Kidney (tissue), 14 donors: Measurements from ENCODE around the gene TOR1A. TPM values are rescaled to one million over a fixed set of nuclear protein-coding genes. Genes with fewer than 3 reads are reported as not detected.

ENCODE experiments used
- DNase-seq, 5 donors: peaks; one replicate each; pipeline ENCODE4 v3.0.0-alpha.2; 2013 to 2020
- FAIRE-seq: peaks from 2 replicates; lab custom pipeline; 2012; peaks lifted over from hg19 to GRCh38; lab: Jason Lieb, UNC
- H3K27ac ChIP-seq, 2 donors: one replicate each; pipeline ENCODE4 v1.7.0; 2013; ENCODE audit warnings: low read depth in 2 of 2, low read length in 2 of 2, inconsistent platforms in 1 of 2
- H3K27me3 ChIP-seq: one replicate; pipeline ENCODE4 v1.7.1; 2013; ENCODE audit warnings: low read length, inconsistent platforms; ENCODE audit not compliant: control insufficient read depth, insufficient read depth
- H3K36me3 ChIP-seq, 3 donors: one replicate each; pipeline versions ENCODE4 v1.7.0 to v1.7.1; 2013; ENCODE audit warnings: low read length in 3 of 3, control low read depth in 1 of 3, inconsistent platforms in 1 of 3; ENCODE audit not compliant: insufficient read depth in 3 of 3, control insufficient read depth in 2 of 3
- H3K4me1 ChIP-seq, 3 donors: one replicate each; pipeline versions ENCODE4 v1.7.0 to v1.7.1; 2013; ENCODE audit warnings: low read length in 3 of 3, inconsistent platforms in 1 of 3, low read depth in 1 of 3; ENCODE audit not compliant: control insufficient read depth in 2 of 3, insufficient read depth in 2 of 3
- H3K4me3 ChIP-seq, 3 donors: one replicate each; pipeline versions ENCODE4 v1.7.0 to v1.8.1; 2013; ENCODE audit warnings: low read length in 3 of 3, control low read depth in 1 of 3, inconsistent platforms in 1 of 3
- H3K9ac ChIP-seq, 3 donors: one replicate each; pipeline versions ENCODE4 v1.7.0 to v1.7.1; 2013; ENCODE audit warnings: low read length in 3 of 3, control low read depth in 1 of 3, inconsistent platforms in 1 of 3
- H3K9me3 ChIP-seq, 3 donors: one replicate each; pipeline versions ENCODE4 v1.7.0 to v1.7.1; 2013; ENCODE audit warnings: low read length in 3 of 3, control low read depth in 1 of 3, inconsistent platforms in 1 of 3; ENCODE audit not compliant: control insufficient read depth in 2 of 3, insufficient read depth in 1 of 3
- intact Hi-C: fragments of 100-400 bp; cut with DNase I; formaldehyde crosslinking; loops from one replicate; pipeline ENCODE4 v1.11.1; 2022
- polyA plus RNA-seq: library from polyadenylated mRNA; stranded (reverse); fragments of 350-450 nt; fragmentation: Illumina TruSeq; extraction: RNeasy Lipid Tissue Mini Kit (QIAGEN cat#74804); gene quantifications from one replicate; pipeline ENCODE4 v1.2.3, GENCODE V29; 2014; ENCODE audit warnings: low read depth, low replicate concordance; ENCODE audit not compliant: insufficient read depth
- total RNA-seq: library from RNA; stranded (reverse); fragmentation: NEBNext Ultra II Directional; extraction: Animal tissue kit (Norgen Biotek cat#: 25700); gene quantifications from one replicate; pipeline ENCODE4 v1.2.1, GENCODE V29; 2021
- TF ChIP-seq, protein P1 (sequence below): IDR thresholded peaks from 3 replicates; pipeline ENCODE4 v1.5.1; 2012; ENCODE audit warnings: mild to moderate bottlenecking, moderate library complexity, borderline replicate concordance; ENCODE audit not compliant: insufficient read depth; ENCODE audit errors: extremely low read depth
- donor health status: control.
- donor health status: control.
- donor health status: control.
- donor health status: control.
- donor health status: control.
- donor health status: DM: yes; HTN: yes; CAD: no.
- donor health status: Normal renal cell carcinoma (clear cell type).

Gene TOR1A
- total and polyA plus RNA-seq, 2 donors from 2014 or later, result 24.6 to 29.2 TPM

DNA sequence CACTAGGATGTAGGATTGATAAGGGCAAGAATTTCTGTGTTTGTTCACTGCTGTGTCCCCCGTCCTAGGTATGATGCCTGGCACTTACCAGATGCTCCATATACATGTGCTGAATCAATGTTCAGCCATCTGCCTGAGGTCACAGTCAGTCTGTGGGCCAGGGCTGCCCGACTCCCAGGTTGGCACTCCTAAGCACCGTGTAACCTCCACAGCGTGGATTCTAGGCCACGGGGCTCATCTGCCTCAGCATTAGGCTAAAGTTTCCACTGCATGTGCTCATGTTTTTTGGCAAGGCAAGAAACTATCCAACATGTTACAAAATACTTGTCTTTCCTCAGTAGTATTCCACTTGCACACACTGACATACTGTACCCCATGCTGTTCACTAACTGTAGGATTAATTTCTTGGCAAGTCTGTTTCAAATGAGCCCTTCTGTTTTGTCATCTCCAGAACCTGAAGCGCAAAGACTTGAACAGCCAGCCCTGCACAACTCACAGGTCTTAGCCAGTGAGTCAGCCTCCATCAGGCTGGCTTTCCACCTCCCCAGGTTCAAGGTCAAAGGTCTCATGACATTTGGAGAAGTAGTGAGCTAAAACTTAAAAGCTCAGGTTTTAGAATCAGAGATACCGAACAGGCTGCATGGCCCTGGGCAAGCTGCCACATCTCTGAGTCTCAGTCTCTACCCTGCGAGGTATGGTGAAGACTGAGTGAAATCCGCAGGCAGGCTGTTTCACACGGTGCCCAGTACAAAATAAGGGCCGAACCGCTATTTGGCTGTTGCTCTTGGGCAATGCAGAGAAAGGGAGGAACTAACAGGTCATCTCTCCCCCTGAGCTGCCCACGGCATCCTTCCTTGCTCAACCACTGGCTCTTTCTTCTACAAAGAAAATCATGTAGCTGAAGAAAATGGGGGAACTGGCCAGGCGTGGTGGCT is 7.2 kb downstream of the TOR1A start:
- TF ChIP-seq, protein P1, sequence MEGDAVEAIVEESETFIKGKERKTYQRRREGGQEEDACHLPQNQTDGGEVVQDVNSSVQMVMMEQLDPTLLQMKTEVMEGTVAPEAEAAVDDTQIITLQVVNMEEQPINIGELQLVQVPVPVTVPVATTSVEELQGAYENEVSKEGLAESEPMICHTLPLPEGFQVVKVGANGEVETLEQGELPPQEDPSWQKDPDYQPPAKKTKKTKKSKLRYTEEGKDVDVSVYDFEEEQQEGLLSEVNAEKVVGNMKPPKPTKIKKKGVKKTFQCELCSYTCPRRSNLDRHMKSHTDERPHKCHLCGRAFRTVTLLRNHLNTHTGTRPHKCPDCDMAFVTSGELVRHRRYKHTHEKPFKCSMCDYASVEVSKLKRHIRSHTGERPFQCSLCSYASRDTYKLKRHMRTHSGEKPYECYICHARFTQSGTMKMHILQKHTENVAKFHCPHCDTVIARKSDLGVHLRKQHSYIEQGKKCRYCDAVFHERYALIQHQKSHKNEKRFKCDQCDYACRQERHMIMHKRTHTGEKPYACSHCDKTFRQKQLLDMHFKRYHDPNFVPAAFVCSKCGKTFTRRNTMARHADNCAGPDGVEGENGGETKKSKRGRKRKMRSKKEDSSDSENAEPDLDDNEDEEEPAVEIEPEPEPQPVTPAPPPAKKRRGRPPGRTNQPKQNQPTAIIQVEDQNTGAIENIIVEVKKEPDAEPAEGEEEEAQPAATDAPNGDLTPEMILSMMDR, result no peak
- no peak for DNase-seq
- Histone ChIP-seq H3K27me3 (no peaks in the 10 kb centered on the region), H3K4me3 (no peak overlapping the region), H3K9me3 (no peaks in the 10 kb centered on the region), H3K4me1 (no peaks in the 10 kb centered on the region), H3K9ac (no peak overlapping the region), H3K27ac (no peak overlapping the region), H3K36me3 (peaks cover 2 to 27% (median 25%) of the 10 kb centered on the region in 3 donors)
- FAIRE-seq, result no peak
- intact Hi-C loops, result no loop called here

DNA sequence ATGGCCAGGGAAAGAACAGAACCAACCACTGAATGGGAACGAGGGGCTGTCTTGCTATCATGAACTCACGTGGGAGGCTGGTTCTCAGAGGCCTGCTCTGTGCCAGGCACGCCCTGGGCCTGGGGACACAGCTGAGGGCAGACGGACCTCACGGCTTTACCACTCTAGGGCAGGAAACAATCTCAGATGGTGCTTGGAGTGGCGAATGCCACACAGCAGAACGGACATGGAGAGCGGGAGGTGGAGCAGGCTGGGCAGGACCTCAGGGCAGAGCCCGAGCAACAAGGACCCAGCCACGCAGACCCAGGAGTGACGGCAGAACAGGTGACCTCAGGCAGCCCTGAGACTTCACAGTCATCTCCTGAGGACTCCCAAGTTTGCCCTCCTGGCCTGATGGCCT is 8.7 kb downstream of the TOR1A start:
- Histone ChIP-seq H3K9ac (no peak overlapping the region), H3K27me3 (no peaks in the 10 kb centered on the region), H3K4me3 (no peak overlapping the region), H3K27ac (no peak overlapping the region), H3K4me1 (no peaks in the 10 kb centered on the region), H3K9me3 (no peaks in the 10 kb centered on the region), H3K36me3 (peaks cover 2 to 27% (median 22%) of the 10 kb centered on the region in 3 donors)
- intact Hi-C loops, result no loop called here
- FAIRE-seq (no peak), DNase-seq (no peak)
- TF ChIP-seq, protein P1, result no peak

DNA sequence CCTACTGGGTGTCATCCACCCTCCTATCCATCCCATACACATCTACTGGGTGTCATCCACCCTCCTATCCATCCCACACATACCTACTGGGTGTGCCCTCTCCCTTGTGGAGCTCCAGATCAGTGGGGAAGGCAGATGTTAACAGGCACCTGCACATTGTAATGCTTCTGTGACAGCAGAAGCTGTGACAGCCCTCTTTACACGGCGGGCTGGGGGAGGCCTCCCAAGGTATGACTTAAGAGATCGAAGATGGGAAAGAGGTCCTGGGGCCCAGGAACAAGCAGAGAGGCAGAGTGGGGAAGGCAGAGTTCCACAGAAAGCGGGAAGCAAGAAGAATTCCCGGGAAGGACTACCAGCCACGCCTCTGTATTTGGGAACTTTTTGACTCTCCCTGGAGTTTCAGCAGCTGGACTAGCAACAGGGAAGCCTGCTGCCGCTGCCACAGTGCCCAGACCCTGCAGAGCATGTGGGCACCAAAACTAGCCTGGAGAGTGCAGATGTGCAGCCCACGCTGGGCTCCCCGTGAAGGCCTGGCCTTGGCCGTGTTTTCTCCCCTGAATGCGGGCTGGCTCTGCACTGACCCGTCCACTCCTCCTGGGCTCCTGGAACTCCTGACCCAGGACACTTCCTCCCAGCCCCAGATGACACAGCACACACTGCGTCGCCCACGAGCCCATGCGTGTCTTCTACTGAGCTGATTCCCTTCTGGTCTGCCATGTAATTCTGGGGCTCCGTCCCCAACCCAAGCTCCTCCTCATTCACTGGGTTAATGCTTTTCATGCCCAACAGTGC is 9.3 kb downstream of the TOR1A start:
- peaks cover 2 to 27% (median 22%) of the 10 kb centered on the region in 3 donors for H3K36me3 ChIP-seq
- no peaks in the 10 kb centered on the region for H3K27me3 ChIP-seq
- intact Hi-C loops, result no loop called here
- no peaks in the 10 kb centered on the region for H3K9me3 ChIP-seq
- TF ChIP-seq, protein P1, result no peak
- no peak for FAIRE-seq
- H3K4me1 ChIP-seq, result no peaks in the 10 kb centered on the region
- no peak overlapping the region for H3K9ac ChIP-seq
- H3K27ac ChIP-seq, result no peak overlapping the region
- H3K4me3 ChIP-seq, result no peak overlapping the region
- DNase-seq, result no peak
